HepG2 (cell line): ENCODE results near the gene NCOA3. TPM values are rescaled to one million over a fixed set of nuclear protein-coding genes. Genes with fewer than 3 reads are reported as not detected.

Source experiments
- ATAC-seq: fragments of 200-7000 bp; cut with Tn5 transposase; 3 replicates; pipeline ENCODE4 v1.9.1; 2020; ENCODE audit warnings: mild to moderate bottlenecking, moderate library complexity
- BruUV-seq: library from RNA; stranded (reverse); fragments of 400-500 nt; replicated peaks from 2 replicates; lab custom pipeline; 2021; lab: Mats Ljungman, UMichigan
- CTCF ChIA-PET: fragments of 300-600 bp; formaldehyde crosslinking; extraction: SDS; loops from one replicate; lab custom pipeline; 2021; ENCODE audit warnings: low total read pairs, inconsistent platforms, low intra/inter-chr PET ratio; lab: Yijun Ruan, JAX
- POLR2A ChIA-PET: fragments of 350-600 bp; sonication (Branson Sonifier 250); formaldehyde crosslinking; loops from one replicate; lab custom pipeline; 2020; ENCODE audit warnings: antibody characterized with exemption, inconsistent platforms; lab: Yijun Ruan, JAX
- DNase-seq: peaks from one replicate; pipeline ENCODE4 v3.0.0-alpha.2; 2015; ENCODE audit warnings: low spot score
- FAIRE-seq: peaks from 3 replicates; lab custom pipeline; 2011; peaks lifted over from hg19 to GRCh38; lab: Jason Lieb, UNC
- H2AFZ ChIP-seq: one replicate; pipeline ENCODE4 v1.6.1; 2011; ENCODE audit warnings: low read length, inconsistent platforms
- H3K27ac ChIP-seq: fragments of 300-600 bp; 3 replicates; pipeline ENCODE4 v1.8.0; 2011; ENCODE audit warnings: mixed run types, mild to moderate bottlenecking, mixed read lengths, low read length, inconsistent platforms; ENCODE audit not compliant: insufficient read depth; ENCODE audit errors: extremely low read length
- H3K27me3 ChIP-seq, 2 experiments: fragments of 200-600 bp in 1 of 2; 2 replicates in 1 of 2; 3 replicates in 1 of 2; pipeline versions ENCODE4 v1.6.0 to v1.8.0; 2011; ENCODE audit warnings: low read length in 2 of 2, mild to moderate bottlenecking in 2 of 2, moderate library complexity in 2 of 2, inconsistent platforms in 1 of 2; ENCODE audit not compliant: insufficient read depth in 2 of 2, control insufficient read depth in 1 of 2
- H3K36me3 ChIP-seq, 2 experiments: fragments of 200-600 bp in 1 of 2; replicated peaks in 1 of 2; 2 replicates in 1 of 2; 3 replicates in 1 of 2; pipeline versions ENCODE4 v1.5.1 to v1.8.0; 2011; ENCODE audit warnings: low read length in 2 of 2, inconsistent platforms in 1 of 2; ENCODE audit not compliant: insufficient read depth in 2 of 2, control insufficient read depth in 1 of 2
- H3K4me1 ChIP-seq: 2 replicates; pipeline ENCODE4 v1.5.1; 2012; ENCODE audit warnings: low read length, inconsistent platforms; ENCODE audit not compliant: insufficient read depth
- H3K4me2 ChIP-seq: 2 replicates; pipeline ENCODE4 v1.6.0; 2011; ENCODE audit warnings: low read depth, low read length, inconsistent platforms
- H3K4me3 ChIP-seq, 3 experiments: fragments of 200-600 bp in 1 of 3; sonication (generic), shearing (Covaris generic) in 1 of 3; replicated peaks in 1 of 3; 2 replicates each; pipeline ENCODE4 v1.5.1; 2011 to 2016; ENCODE audit warnings: low read length in 3 of 3, inconsistent platforms in 2 of 3, low read depth in 2 of 3, mild to moderate bottlenecking in 2 of 3, control low read depth in 1 of 3, mixed read lengths in 1 of 3; ENCODE audit not compliant: insufficient read depth in 1 of 3
- H3K79me2 ChIP-seq: one replicate; pipeline ENCODE4 v1.6.1; 2011; ENCODE audit warnings: low read length, inconsistent platforms; ENCODE audit not compliant: insufficient read depth
- H3K9ac ChIP-seq: 2 replicates; pipeline ENCODE4 v1.6.0; 2011; ENCODE audit warnings: mild to moderate bottlenecking, low read depth, low read length, inconsistent platforms; ENCODE audit not compliant: insufficient read depth
- H3K9me3 ChIP-seq: 2 replicates; pipeline ENCODE4 v1.5.1; 2012; ENCODE audit warnings: mild to moderate bottlenecking, low read length
- H4K20me1 ChIP-seq: 2 replicates; pipeline ENCODE4 v1.6.0; 2011; ENCODE audit warnings: inconsistent platforms, mild to moderate bottlenecking, low read length, moderate library complexity; ENCODE audit not compliant: insufficient read depth
- RFX1 ChIP-seq: fragments of 450-650 bp; IDR thresholded peaks from 2 replicates; pipeline ENCODE4 v1.6.1; 2017
- TRIM22 ChIP-seq: fragments of 450-650 bp; IDR thresholded peaks from 2 replicates; pipeline ENCODE4 v1.6.1; 2017
- ZNF670 ChIP-seq: sonication (generic); formaldehyde crosslinking; IDR thresholded peaks from 2 replicates; pipeline ENCODE4 v1.8.0; 2022; ENCODE audit warnings: mild to moderate bottlenecking, missing genetic modification reagents, borderline replicate concordance
- WGBS: methylation state at CpG from one replicate; pipeline ENCODE4 v1.1.6; 2017; ENCODE audit warnings: low lambda C conversion rate; 5-methylcytosine and 5-hydroxymethylcytosine counted together
- in situ Hi-C: cut with HindIII; loops from 2 replicates; pipeline ENCODE4 v1.10.0; 2017; ENCODE audit warnings: low pct_unique_long_range_greater_than_20kb; ENCODE audit not compliant: extremely low pct_ligation_motif_present
- intact Hi-C: fragments of 100-400 bp; cut with micrococcal nuclease; formaldehyde crosslinking; loops from one replicate; pipeline ENCODE4 v1.10.0; 2022; ENCODE audit not compliant: unreplicated experiment
- polyA plus RNA-seq, 8 experiments: library from polyadenylated mRNA; depleted of rRNA in 3 of 8; stranded (reverse) in 7 of 8; unstranded in 1 of 8; fragments of >200 nt; fragmentation: Illumina TruSeq in 4 of 8; extraction: Trizol in 4 of 8; gene quantifications; 2 replicates each; pipeline versions ENCODE4 v1.2.1 to v1.2.3, GENCODE V29; 2011 to 2016; ENCODE audit warnings: low read depth in 4 of 8, missing spikeins in 1 of 8, mixed read lengths in 1 of 8; ENCODE audit not compliant: insufficient read depth in 1 of 8
- total RNA-seq, 5 experiments: library from RNA; depleted of rRNA; stranded (reverse); fragments of >200 nt; fragmentation: Illumina TruSeq; extraction: Trizol; gene quantifications; 2 replicates each; pipeline ENCODE4 v1.2.3, GENCODE V29; 2016; ENCODE audit warnings: low read depth in 1 of 5

NCOA3 gene
- total and polyA plus RNA-seq, 2 of the 13 experiments (the other 11 are each of a cell fraction or from before 2014, with no cell fraction given) = 35.0 to 56.8 TPM

GRCh38 chr20:47645632-47646031 lies 143.9 kb downstream of the NCOA3 start:
- no peak overlapping the region for H2AFZ ChIP-seq
- ChIA-PET POLR2A (no interaction called here), CTCF (no interaction called here)
- no peaks in the 10 kb centered on the region for H3K27me3 ChIP-seq
- no peak for ATAC-seq
- H3K27ac ChIP-seq = no peak overlapping the region
- no peaks in the 10 kb centered on the region for H3K9me3 ChIP-seq
- H3K4me2 ChIP-seq = no peak overlapping the region
- H4K20me1 ChIP-seq = no peaks in the 10 kb centered on the region
- intact Hi-C loops = no loop called here
- no peak overlapping the region for H3K4me3 ChIP-seq
- no peak for DNase-seq
- FAIRE-seq = no peak
- H3K36me3 ChIP-seq = peaks cover 30 to 79% of the 10 kb centered on the region in 2 experiments
- in situ Hi-C loops = no loop called here
- H3K79me2 ChIP-seq = no peaks in the 10 kb centered on the region
- 98% methylated on average over 2 of the region's 2 CpGs for WGBS
- peaks cover 11% of the 10 kb centered on the region for H3K4me1 ChIP-seq
- peak; percentile 50; the same call in 1 of the 2 replicates for TF ChIP-seq RFX1
- no peak for TF ChIP-seq TRIM22
- TF ChIP-seq, all 625 proteins: peak for 1
- no peak overlapping the region for H3K9ac ChIP-seq
- BruUV-seq = no TSS peak

- 94% methylated on average over 7 of the region's 7 CpGs for WGBS
Observed at GRCh38 chr20:47647994-47648393, 146.3 kb downstream of the NCOA3 start.

More at GRCh38 chr20:47647994-47648393, 146.3 kb downstream of the NCOA3 start:
- Histone ChIP-seq H3K9ac (no peak overlapping the region), H3K27ac (no peak overlapping the region), H3K4me2 (no peak overlapping the region), H2AFZ (no peak overlapping the region), H3K27me3 (no peaks in the 10 kb centered on the region), H4K20me1 (no peaks in the 10 kb centered on the region), H3K9me3 (no peaks in the 10 kb centered on the region), H3K36me3 (peaks cover 38 to 85% of the 10 kb centered on the region in 2 experiments), H3K4me1 (peaks cover under 1% of the 10 kb centered on the region; the same call in 1 of the 2 replicates), H3K4me3 (no peak overlapping the region), H3K79me2 (no peaks in the 10 kb centered on the region)
- intact Hi-C loops = no loop called here
- POLR2A ChIA-PET = no interaction called here
- in situ Hi-C loops = no loop called here
- no TSS peak for BruUV-seq
- FAIRE-seq = no peak
- CTCF ChIA-PET = no interaction called here
- no peak for ATAC-seq
- DNase-seq = no peak
- no peak for TF ChIP-seq ZNF670 (CRISPR knock-in tag)
